ENCODE measurements around the gene TPSD1. TPM values are rescaled to one million over a fixed set of nuclear protein-coding genes. Genes with fewer than 3 reads are reported as not detected.

The TPSD1 gene
- total and polyA plus RNA-seq, 2 donors (not counting 3 experiments of a cell fraction or from before 2014, with no cell fraction given) = not detected

DNA sequence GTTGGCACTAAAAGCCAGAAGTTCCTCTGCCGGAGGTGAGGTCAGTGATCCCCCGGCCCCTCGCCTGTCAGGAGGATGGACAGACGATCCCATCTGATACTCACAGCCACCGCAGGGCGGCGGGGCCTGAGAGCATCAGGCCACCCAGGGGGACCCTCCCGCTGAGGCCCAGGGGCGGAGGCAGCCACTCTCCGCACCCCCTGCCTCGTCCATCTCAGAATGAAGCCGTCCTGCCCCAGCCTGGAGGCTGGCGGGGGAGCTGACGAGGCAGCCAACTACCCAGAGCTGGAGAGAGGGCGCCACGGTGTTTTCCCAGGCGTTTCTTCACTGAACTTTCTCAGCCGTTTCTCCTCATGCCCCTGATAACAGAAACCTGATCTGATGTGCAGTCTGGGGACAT lies 22.6 kb downstream of the TPSD1 start:
- no peak overlapping the region for H2AFZ ChIP-seq (ENCODE audit: low read depth, low read length)
- no peak overlapping the region for H3K4me3 ChIP-seq (replicated peaks in 1 of 3; ENCODE audit: insufficient read depth in 1 of 3, low read depth in 1 of 3, low read length in 3 of 3)
- no peaks in the 10 kb centered on the region for H3K9me1 ChIP-seq (replicated peaks; ENCODE audit: control insufficient read depth, extremely low read depth, insufficient read depth, low read length)
- dilution Hi-C loops (cut with MboI; ENCODE audit: extremely low pct_ligation_motif_present, low sequenced_read_pairs) = no loop called here
- intact Hi-C loops (cut with micrococcal nuclease) = no loop called here
- ChIA-PET POLR2A (no interaction called here), CTCF (interaction anchor here (1.2 kb wide), 1 partner anchor 23 kb away, joined by 3 read pairs; no protein-coding TSS in a partner anchor)
- H3K9ac ChIP-seq (replicated peaks; ENCODE audit: extremely low read depth, insufficient read depth, low read length) = no peak overlapping the region
- BruUV-seq (replicated peaks) = no TSS peak
- H3K79me2 ChIP-seq (ENCODE audit: control insufficient read depth, insufficient read depth, low read length) = no peaks in the 10 kb centered on the region
- H3K4me1 ChIP-seq (ENCODE audit: control insufficient read depth, extremely low read depth, insufficient read depth, low read length) = no peaks in the 10 kb centered on the region
- no peaks in the 10 kb centered on the region for H3K36me3 ChIP-seq (ENCODE audit: control insufficient read depth in 2 of 2, extremely low read depth in 1 of 2, insufficient read depth in 2 of 2, low read length in 2 of 2)
- no peak for TF ChIP-seq MYC (IDR thresholded peaks at IDR 0.05; ENCODE audit: low read depth, low read length)
- no peak for TF ChIP-seq CTCF (IDR thresholded peaks at IDR 0.05; ENCODE audit: extremely low read depth in 1 of 2, insufficient read depth in 1 of 2, low read depth in 1 of 2, low read length in 2 of 2)
- TF ChIP-seq POLR2A (IDR thresholded peaks at IDR 0.05; ENCODE audit: low read depth, low read length) = no peak
- TF ChIP-seq EZH2 (IDR thresholded peaks at IDR 0.05; ENCODE audit: borderline replicate concordance, low read depth, low read length, severe bottlenecking) = no peak
- no peak for TF ChIP-seq GATA2 (IDR thresholded peaks at IDR 0.05; ENCODE audit: insufficient read depth, insufficient read length, low read depth, low read length)
- TF ChIP-seq JUN (IDR thresholded peaks at IDR 0.05; ENCODE audit: borderline replicate concordance, insufficient read depth, insufficient read length, low read depth) = no peak
- TF ChIP-seq FOS (IDR thresholded peaks at IDR 0.05; ENCODE audit: borderline replicate concordance, insufficient read depth, low read length) = no peak
- TF ChIP-seq POLR2AphosphoS5 (IDR thresholded peaks at IDR 0.05; ENCODE audit: insufficient read depth, low read depth, low read length) = no peak
- TF ChIP-seq, protein P1, sequence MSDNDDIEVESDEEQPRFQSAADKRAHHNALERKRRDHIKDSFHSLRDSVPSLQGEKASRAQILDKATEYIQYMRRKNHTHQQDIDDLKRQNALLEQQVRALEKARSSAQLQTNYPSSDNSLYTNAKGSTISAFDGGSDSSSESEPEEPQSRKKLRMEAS (IDR thresholded peaks at IDR 0.05; ENCODE audit: insufficient read depth, insufficient read length) = no peak
- no peak overlapping the region for H3K4me2 ChIP-seq (ENCODE audit: insufficient read depth, low read length)
- DNase-seq (ENCODE audit: low read depth, low spot score) (no peak), FAIRE-seq (no peak)
- H4K20me1 ChIP-seq (replicated peaks; ENCODE audit: control insufficient read depth, extremely low read depth, insufficient read depth, low read length) = no peaks in the 10 kb centered on the region
- no peaks in the 10 kb centered on the region for H3K9me3 ChIP-seq (replicated peaks; ENCODE audit: control insufficient read depth, insufficient read depth, low read length)
- H3K27ac ChIP-seq (ENCODE audit: insufficient read depth, low read depth, low read length) = no peak overlapping the region
- H3K27me3 ChIP-seq (ENCODE audit: control insufficient read depth in 2 of 2, insufficient read depth in 2 of 2, low read length in 2 of 2) = no peaks in the 10 kb centered on the region

Measured in endothelial cell of umbilical vein (primary cell).